ENCODE measurements around the gene SMOC1.

The SMOC1 gene

DNA sequence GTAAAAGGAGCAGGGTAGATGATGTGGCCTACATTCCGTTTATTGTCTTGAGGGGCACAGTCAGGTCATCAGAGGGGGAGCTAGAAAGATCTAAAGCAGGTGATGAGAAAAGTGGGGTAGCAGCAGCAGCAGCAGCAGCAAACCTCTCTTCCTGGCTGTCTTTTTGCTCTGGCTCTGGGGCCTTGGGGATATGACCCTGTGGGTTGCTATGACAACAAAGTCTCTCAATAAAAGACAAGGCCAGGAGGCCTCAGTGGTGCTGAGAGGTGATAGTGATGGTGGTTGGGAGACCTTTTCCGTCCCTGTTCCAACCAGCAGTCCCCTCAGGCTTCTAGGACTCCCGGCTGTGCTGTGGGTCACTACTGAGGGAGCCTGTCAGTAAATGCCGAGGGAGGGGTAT, 170.9 kb downstream of the SMOC1 start:
- no peak for DNase-seq

DNA sequence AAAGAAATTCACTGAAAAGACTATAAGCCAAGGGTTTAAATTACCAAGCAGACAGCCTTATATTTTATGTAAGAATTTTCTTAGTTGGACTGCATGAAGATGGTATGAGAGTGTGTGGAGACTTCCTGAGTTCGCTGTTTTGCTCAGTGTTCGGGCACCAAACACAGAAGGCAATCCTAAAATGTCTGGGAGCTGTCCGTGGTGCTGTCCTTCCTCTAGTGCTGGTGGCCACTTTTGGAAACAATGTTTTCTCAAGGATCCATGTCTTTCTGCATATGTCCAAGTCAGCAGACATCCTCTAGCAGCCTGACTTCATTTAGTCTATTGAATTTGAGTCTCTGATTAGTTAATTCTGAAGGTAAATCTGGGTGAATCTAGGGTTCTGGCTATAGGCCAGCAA, 173.8 kb downstream of the SMOC1 start:
- DNase-seq = peak; percentile 2 to 6

DNA sequence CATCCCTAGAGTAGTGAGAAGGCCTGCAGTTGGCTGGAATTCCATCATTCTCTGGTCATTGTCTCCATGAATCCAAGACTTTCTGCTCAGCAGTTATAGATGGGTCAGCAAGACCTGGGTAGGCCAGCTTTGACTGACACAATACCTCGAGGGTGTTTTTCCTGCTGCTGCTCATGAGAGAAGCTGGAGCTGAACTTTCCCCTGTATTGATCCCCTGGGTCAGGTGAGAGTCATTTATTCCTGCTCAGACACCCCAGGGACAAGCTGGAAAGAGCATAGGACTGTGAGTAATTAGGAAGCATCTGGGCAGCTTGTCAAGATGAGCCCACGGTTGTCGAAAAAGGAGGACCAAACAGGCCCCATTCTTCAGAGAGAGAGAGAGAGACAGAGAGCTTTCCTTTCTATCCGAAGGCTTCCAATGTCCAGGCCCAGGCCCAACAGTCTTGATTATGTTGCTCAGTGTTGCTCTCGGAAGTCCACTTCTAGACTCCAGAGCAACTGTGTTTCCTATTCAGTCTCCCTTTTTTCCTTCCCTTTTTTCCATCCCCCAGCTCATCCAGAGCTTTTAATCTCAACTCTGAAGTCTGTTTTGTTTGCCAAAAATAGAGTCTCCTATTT, 178.4 kb downstream of the SMOC1 start:
- DNase-seq = no peak

DNA sequence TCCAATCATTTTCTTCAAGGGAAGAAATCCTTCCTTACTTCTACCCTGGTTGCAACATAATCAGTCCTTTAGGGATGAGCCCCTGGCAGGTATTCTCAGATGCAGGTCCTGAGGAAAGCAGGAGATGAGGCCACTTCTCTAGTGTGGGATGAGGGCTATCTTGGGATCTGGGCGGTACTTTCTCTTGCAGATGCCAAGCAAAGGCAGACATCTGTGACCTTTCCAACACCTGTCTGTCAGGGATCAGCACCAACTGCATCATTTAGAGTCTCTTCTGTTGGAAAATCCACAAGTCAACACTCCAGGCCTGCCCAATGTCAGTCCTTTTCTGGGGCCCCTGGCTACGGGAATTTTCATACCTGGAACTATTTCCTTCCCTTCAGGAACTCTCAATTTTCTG, 180.3 kb downstream of the SMOC1 start:
- no peak for DNase-seq

DNA sequence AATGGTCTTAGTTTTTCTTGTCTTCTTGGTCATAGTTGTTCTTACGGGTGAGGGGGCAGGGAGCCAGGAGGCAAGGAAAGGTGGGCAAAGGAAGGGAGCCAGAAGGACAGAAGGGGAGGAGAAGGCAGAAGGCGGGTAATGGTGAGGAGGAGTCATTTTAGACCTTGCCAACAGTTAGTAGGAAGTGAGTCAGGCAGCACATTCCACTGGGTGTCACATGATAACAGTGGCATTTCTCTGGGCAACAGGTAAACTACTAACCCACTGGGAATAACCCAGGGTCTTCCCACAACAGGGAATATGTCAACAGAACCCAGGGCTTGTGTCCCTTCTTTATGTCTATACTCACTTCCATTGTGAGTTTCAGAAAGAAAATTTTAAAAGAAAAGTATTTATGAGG, 181.9 kb downstream of the SMOC1 start:
- no peak for DNase-seq

DNA sequence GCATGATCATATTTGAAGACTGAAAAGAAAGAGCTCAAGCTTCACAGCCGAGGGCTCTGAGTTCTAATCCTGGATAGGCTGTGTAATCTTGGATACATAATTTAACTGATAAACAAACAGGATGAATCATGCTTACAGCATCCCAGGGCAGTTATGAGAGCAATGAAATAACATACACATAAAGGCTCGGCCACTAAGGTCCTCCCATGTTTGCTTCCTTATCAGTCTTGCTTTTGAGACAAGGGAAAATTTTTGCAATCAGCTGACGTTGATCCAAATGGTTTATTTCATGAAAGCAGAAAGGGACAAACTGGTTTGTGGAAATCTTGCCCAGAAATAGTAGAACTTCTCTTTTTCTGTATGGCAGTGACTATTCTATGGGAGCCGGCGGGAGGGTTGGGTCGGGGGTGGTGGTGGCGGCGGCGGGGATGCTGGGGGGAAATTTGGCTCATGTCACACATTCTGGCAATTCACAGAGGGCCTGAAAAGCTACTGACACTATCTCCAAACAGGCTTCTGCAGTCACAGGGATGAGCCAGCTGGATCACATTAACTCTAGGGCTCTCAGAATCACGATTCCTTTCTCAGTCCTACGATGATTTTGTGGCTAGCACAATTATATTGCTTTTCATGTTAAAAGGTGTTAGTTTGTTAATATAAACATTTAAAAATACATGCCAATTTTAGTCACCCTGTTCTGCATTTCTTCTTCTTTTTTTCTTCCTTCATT, 185.1 kb downstream of the SMOC1 start:
- DNase-seq = no peak

DNA sequence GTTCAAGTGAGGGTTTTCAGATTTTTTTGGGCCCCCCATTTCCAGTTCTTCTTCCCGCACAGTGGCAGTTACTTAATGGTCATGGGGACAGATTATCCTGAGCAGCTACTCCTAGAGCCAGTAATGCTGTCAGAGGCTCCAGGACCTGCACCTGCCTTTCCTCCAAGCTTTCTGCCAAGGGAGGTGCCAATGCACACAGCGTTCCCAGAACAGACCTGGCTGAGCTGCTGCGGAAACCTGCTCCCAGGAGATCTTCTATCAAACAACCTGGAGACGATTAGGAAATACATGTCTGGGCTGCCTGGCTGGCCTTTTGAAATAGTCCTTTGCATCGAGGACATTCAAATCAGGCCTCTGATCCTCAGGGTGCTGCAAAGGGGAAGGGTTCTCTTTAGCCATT, 188.6 kb downstream of the SMOC1 start:
- DNase-seq = no peak

DNA sequence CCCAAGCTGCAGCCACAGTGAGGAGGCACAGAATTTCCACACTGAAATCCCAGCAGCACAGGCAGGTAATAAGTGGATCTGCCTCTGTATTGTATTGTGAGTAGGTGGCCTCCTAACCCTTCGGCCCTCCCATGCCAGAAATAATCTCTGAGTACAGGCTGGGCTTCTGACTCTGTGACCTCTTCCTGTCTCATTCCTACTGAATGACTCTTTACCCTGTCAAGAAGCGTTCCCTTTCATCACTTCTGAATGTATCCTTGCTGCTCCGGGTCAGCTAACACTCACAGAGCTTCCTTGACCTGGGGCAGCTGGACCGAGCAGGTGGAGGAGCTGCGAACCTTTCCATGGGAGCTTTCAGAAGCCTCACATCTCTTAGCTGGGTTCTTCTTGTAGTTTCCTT, 190.0 kb downstream of the SMOC1 start:
- no peak for DNase-seq

DNA sequence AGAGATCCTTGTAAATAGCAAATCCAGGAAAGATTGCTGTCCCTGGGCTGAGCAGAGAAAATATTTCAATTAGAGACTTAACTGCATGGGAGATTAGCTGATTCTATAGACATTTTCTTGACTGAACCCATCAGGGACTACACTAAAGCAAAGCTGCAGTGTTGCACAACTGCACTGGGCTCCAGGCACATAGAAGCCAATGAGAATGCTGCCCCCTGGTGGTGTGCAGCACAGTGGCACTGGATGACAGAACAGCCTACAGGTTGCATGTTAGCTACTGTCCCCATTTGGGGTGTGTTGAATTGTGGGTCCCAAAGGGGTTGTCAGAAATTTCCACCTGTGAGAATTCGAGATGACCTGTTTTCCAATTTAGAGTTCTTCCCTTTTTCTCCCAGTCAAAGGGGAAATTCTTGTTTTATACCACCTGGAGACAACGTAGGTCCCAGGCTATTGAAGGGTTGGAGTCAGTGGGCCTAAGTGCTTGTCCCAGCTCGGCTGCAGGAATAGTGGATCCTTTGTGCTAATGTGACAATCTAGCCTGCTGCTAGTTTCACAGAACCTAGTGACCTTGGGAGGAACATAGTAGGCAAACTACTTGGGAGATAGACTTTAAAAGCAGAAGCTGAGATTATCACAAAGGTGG, 194.8 kb downstream of the SMOC1 start:
- DNase-seq = peak; percentile 61 to 68

DNA sequence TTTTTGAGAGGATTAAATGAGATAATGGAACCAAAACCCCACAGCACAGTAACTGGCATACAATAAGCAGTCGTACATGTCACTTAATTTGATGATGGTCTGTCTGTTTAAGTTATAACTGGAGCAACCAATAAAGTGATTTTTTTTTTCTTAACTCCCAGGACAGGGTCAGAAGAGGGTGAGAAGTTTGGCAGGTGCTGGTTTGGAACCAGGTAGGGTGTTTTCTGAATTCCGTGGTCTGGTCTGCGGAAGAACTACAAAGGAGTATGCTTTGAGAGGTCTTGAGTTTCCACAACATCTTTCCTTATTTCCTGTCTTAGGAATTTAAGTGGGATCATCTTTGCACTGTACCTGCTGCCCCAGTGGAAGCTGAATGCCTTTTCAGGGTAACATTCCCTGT, 197.8 kb downstream of the SMOC1 start:
- no peak for DNase-seq

DNA sequence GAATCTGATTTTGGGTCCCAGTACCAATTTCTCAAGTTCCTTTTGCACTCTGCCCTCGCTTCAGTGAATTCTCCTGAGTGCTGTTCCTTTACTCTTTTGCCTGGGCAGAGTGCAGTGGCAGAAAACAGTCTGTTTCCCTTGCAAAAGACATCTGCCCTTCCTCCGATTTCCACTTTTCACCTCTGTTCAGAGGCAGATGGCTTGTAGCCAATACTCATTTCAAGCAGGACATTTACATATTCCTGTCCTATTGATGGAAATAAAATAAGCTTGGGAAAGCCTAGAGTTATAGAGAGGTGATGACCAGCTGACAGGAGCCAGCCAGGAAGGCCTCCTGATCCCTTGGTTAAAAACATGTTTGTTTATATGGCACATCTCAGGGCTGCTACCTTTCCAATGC, 198.5 kb downstream of the SMOC1 start:
- DNase-seq = no peak

DNA sequence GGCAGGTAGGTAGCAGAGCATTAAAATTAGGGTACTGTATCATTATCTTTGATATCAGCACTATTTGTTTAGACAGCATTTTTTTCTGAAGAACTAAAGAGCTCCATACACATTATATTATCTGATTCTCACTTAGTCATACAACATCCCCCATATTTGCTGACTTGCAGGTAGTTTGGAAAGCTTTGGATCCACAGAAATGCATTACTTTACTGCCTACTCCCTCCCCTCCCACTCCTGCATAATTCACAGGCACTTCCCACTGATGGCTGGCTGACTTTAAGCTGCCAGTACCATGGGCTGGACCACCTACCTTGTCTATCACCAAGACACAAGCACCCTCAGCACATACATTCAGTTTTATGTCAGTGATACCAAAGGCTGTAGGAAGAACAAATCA, 199.1 kb downstream of the SMOC1 start:
- no peak for DNase-seq

DNA sequence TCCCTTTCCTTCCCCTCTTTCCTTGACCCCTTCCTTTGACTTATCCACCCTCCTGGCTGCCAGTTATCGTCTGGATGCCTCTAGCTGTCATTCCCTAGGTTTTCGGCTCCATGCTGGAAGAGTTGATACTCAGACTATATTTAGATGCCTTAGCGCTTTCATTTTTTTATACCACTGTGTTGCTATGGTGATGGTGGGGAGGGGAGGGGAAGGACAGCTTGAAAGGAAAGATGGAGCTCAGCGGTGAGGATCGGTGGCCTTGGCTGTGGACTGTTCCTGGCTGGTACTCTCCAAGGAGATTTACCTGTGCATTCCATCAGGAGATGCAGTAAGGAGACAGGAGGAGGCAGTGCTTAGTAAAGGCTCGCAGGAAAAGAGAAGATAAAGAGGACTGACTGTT, 200.9 kb downstream of the SMOC1 start:
- no peak for DNase-seq

All from stimulated activated CD4-positive, alpha-beta T cell treated with anti-CD3 and anti-CD28 coated beads, Interleukin-2, amount 100 ng/mL, for 48 hours (primary cell).